H1 (cell line): ENCODE results near the gene MAPRE2. TPM values are rescaled to one million over a fixed set of nuclear protein-coding genes. Genes with fewer than 3 reads are reported as not detected.

Source experiments
- CTCF ChIA-PET: fragments of 300-600 bp; sonication (Branson Sonifier 250); formaldehyde crosslinking; loops from one replicate; lab custom pipeline; 2021; ENCODE audit not compliant: partially characterized antibody; lab: Charles Lee
- POLR2A ChIA-PET: fragments of 300-600 bp; sonication (Branson Sonifier 250); formaldehyde crosslinking; loops from one replicate; lab custom pipeline; 2021; ENCODE audit warnings: inconsistent platforms; ENCODE audit not compliant: partially characterized antibody; lab: Charles Lee
- DNase-seq, 2 experiments: peaks; one replicate each; pipeline versions ENCODE4 v3.0.0 to v3.0.0-alpha.2; 2010 to 2022; ENCODE audit warnings: low spot score in 2 of 2, low read depth in 1 of 2, mixed read lengths in 1 of 2
- FAIRE-seq: peaks from 2 replicates; lab custom pipeline; 2011; peaks lifted over from hg19 to GRCh38; lab: Jason Lieb, UNC
- H2AFZ ChIP-seq: 2 replicates; pipeline ENCODE4 v1.8.1; 2012; ENCODE audit warnings: low read length, inconsistent platforms
- H2AK5ac ChIP-seq: 2 replicates; pipeline ENCODE4 v1.6.1; 2013; ENCODE audit warnings: low read depth, low read length
- H2BK120ac ChIP-seq: replicated peaks from 2 replicates; pipeline ENCODE3; 2013; ENCODE audit warnings: low read depth, low read length, inconsistent platforms
- H2BK12ac ChIP-seq: 2 replicates; pipeline ENCODE4 v1.6.1; 2013; ENCODE audit warnings: low read depth, low read length
- H2BK15ac ChIP-seq: 2 replicates; pipeline ENCODE4 v1.6.1; 2013; ENCODE audit warnings: low read length
- H2BK20ac ChIP-seq: 2 replicates; pipeline ENCODE4 v1.6.1; 2013; ENCODE audit warnings: low read length
- H2BK5ac ChIP-seq: 2 replicates; pipeline ENCODE4 v1.6.1; 2013; ENCODE audit warnings: low read depth, low read length
- H3K14ac ChIP-seq: 2 replicates; pipeline ENCODE4 v1.6.1; 2013; ENCODE audit warnings: inconsistent platforms; ENCODE audit not compliant: insufficient read length
- H3K18ac ChIP-seq: 2 replicates; pipeline ENCODE4 v1.6.1; 2013; ENCODE audit warnings: low read length; ENCODE audit errors: extremely low read depth
- H3K23ac ChIP-seq: 2 replicates; pipeline ENCODE4 v1.6.1; 2013; ENCODE audit warnings: inconsistent platforms; ENCODE audit not compliant: insufficient read length
- H3K23me2 ChIP-seq: 2 replicates; pipeline ENCODE4 v1.6.1; 2013; ENCODE audit warnings: low read depth, low read length
- H3K27ac ChIP-seq: 2 replicates; pipeline ENCODE4 v1.6.1; 2011; ENCODE audit warnings: low read depth, low read length, inconsistent platforms
- H3K27me3 ChIP-seq, 4 experiments: replicated peaks in 1 of 4; 1 replicate in 1 of 4; 2 replicates in 3 of 4; pipeline versions ENCODE4 v1.6.1 to v1.8.1; 2011 to 2013; ENCODE audit warnings: low read length in 3 of 4, mild to moderate bottlenecking in 3 of 4, inconsistent platforms in 2 of 4, mixed read lengths in 2 of 4, moderate library complexity in 1 of 4; ENCODE audit not compliant: control insufficient read depth in 3 of 4, insufficient read depth in 3 of 4; ENCODE audit errors: extremely low read depth in 1 of 4
- H3K36me3 ChIP-seq, 4 experiments: 2 replicates each; pipeline versions ENCODE4 v1.6.1 to v1.8.1; 2011 to 2013; ENCODE audit warnings: mild to moderate bottlenecking in 4 of 4, low read length in 3 of 4, moderate library complexity in 2 of 4, control low read depth in 1 of 4, inconsistent platforms in 1 of 4; ENCODE audit not compliant: insufficient read depth in 4 of 4, control insufficient read depth in 2 of 4
- H3K4ac ChIP-seq: replicated peaks from 2 replicates; pipeline ENCODE3; 2013; ENCODE audit warnings: low read length, low read depth, mixed read lengths, inconsistent platforms; ENCODE audit not compliant: insufficient read length
- H3K4me1 ChIP-seq, 4 experiments: replicated peaks in 1 of 4; 1 replicate in 1 of 4; 2 replicates in 3 of 4; pipeline versions ENCODE4 v1.6.1 to v1.8.1; 2011 to 2013; ENCODE audit warnings: low read length in 3 of 4, inconsistent platforms in 2 of 4, mixed read lengths in 1 of 4; ENCODE audit not compliant: insufficient read depth in 4 of 4, control insufficient read depth in 3 of 4
- H3K4me2 ChIP-seq, 2 experiments: 2 replicates each; pipeline versions ENCODE4 v1.6.1 to v1.8.1; 2011 to 2013; ENCODE audit warnings: low read depth in 2 of 2, low read length in 2 of 2, control low read depth in 1 of 2, inconsistent platforms in 1 of 2, mild to moderate bottlenecking in 1 of 2; ENCODE audit not compliant: insufficient read depth in 1 of 2
- H3K4me3 ChIP-seq, 4 experiments: fragments of 200-600, 300-600 bp in 1 of 4; sonication (generic), shearing (Covaris generic), sonication (Bioruptor Twin) in 1 of 4; 2 replicates each; pipeline versions ENCODE4 v1.5.1 to v1.8.1; 2011 to 2016; ENCODE audit warnings: low read length in 4 of 4, low read depth in 3 of 4, control low read depth in 2 of 4, inconsistent platforms in 2 of 4, mild to moderate bottlenecking in 2 of 4, mixed read lengths in 1 of 4, moderate library complexity in 1 of 4; ENCODE audit not compliant: insufficient read depth in 2 of 4; ENCODE audit errors: extremely low read depth in 1 of 4
- H3K56ac ChIP-seq: replicated peaks from 2 replicates; pipeline ENCODE3; 2013; ENCODE audit warnings: low read depth, mild to moderate bottlenecking, mixed read lengths, low read length, inconsistent platforms; ENCODE audit not compliant: insufficient read length
- H3K79me1 ChIP-seq: 2 replicates; pipeline ENCODE4 v1.6.1; 2013; ENCODE audit warnings: low read depth, low read length, control low read depth
- H3K79me2 ChIP-seq, 2 experiments: 2 replicates each; pipeline versions ENCODE4 v1.6.1 to v1.8.1; 2012 to 2013; ENCODE audit warnings: low read length in 2 of 2, mild to moderate bottlenecking in 2 of 2, inconsistent platforms in 1 of 2; ENCODE audit not compliant: insufficient read depth in 2 of 2, control insufficient read depth in 1 of 2
- H3K9ac ChIP-seq, 4 experiments: replicated peaks in 1 of 4; 1 replicate in 1 of 4; 2 replicates in 3 of 4; pipeline versions ENCODE4 v1.6.1 to v1.8.1; 2011 to 2013; ENCODE audit warnings: low read depth in 3 of 4, low read length in 3 of 4, control low read depth in 2 of 4, mild to moderate bottlenecking in 2 of 4, moderate library complexity in 2 of 4, inconsistent platforms in 1 of 4; ENCODE audit errors: extremely low read depth in 1 of 4
- H3K9me3 ChIP-seq, 2 experiments: 2 replicates each; pipeline versions ENCODE4 v1.6.1 to v1.8.1; 2012 to 2013; ENCODE audit warnings: mild to moderate bottlenecking in 2 of 2, moderate library complexity in 2 of 2, control low read depth in 1 of 2, inconsistent platforms in 1 of 2, low read depth in 1 of 2, low read length in 1 of 2, mixed read lengths in 1 of 2; ENCODE audit not compliant: insufficient read depth in 2 of 2
- H4K20me1 ChIP-seq, 2 experiments: replicated peaks in 1 of 2; 2 replicates each; pipeline versions ENCODE3 to v1.8.1; 2011 to 2013; ENCODE audit warnings: inconsistent platforms in 2 of 2, low read length in 2 of 2, mild to moderate bottlenecking in 1 of 2; ENCODE audit not compliant: insufficient read depth in 2 of 2, control insufficient read depth in 1 of 2
- H4K5ac ChIP-seq: 2 replicates; pipeline ENCODE4 v1.6.1; 2013; ENCODE audit warnings: low read length, low read depth, mixed read lengths, inconsistent platforms; ENCODE audit not compliant: insufficient read length
- H4K8ac ChIP-seq: 2 replicates; pipeline ENCODE4 v1.8.0; 2013; ENCODE audit warnings: mild to moderate bottlenecking, moderate library complexity, low read length, inconsistent platforms; ENCODE audit not compliant: insufficient read depth; ENCODE audit errors: extremely low read depth
- H4K91ac ChIP-seq: replicated peaks from 2 replicates; pipeline ENCODE3; 2013; ENCODE audit warnings: low read length, mixed read lengths, inconsistent platforms; ENCODE audit not compliant: insufficient read length
- CREB1 ChIP-seq: IDR thresholded peaks from 2 replicates; pipeline ENCODE4 v1.6.1; 2012; ENCODE audit warnings: inconsistent platforms
- CTBP2 ChIP-seq: IDR thresholded peaks from 2 replicates; pipeline ENCODE4 v1.7.0; 2011; ENCODE audit warnings: borderline replicate concordance, mild to moderate bottlenecking, moderate library complexity, mixed read lengths, low read length; ENCODE audit not compliant: insufficient read depth, insufficient read length
- EZH2 ChIP-seq: fragments of 200-600 bp; sonication (generic); IDR thresholded peaks from 2 replicates; pipeline ENCODE4 v1.7.1; 2012; ENCODE audit warnings: low read depth, mild to moderate bottlenecking, moderate library complexity, low read length, inconsistent platforms; ENCODE audit not compliant: severe bottlenecking
- JUN ChIP-seq: IDR thresholded peaks from 2 replicates; pipeline ENCODE4 v1.6.1; 2011; ENCODE audit warnings: low read depth, mild to moderate bottlenecking, improper control_type of control experiment, low read length
- MAFK ChIP-seq: IDR thresholded peaks from 2 replicates; pipeline ENCODE4 v1.6.1; 2012; ENCODE audit warnings: low read depth, mild to moderate bottlenecking, improper control_type of control experiment, low read length
- NRF1 ChIP-seq: IDR thresholded peaks from 2 replicates; pipeline ENCODE4 v1.6.1; 2011; ENCODE audit warnings: mild to moderate bottlenecking, low read depth, low read length, improper control_type of control experiment
- RBBP5 ChIP-seq: IDR thresholded peaks from 2 replicates; pipeline ENCODE4 v1.7.1; 2012; ENCODE audit warnings: low read depth, mild to moderate bottlenecking, inconsistent platforms, low read length, moderate library complexity, borderline replicate concordance
- RNF2 ChIP-seq: fragments of 200-900, 300-1000 bp; sonication (generic); IDR thresholded peaks from 2 replicates; pipeline ENCODE4 v1.7.1; 2016; ENCODE audit warnings: borderline replicate concordance, low read depth, mild to moderate bottlenecking, antibody characterized with exemption, low read length; ENCODE audit not compliant: poor library complexity, severe bottlenecking; ENCODE audit errors: missing control alignments
- RXRA ChIP-seq: IDR thresholded peaks from 2 replicates; pipeline ENCODE4 v1.6.1; 2011; ENCODE audit warnings: low read depth, mild to moderate bottlenecking, low read length, moderate library complexity; ENCODE audit not compliant: insufficient read depth
- SAP30 ChIP-seq: fragments of 300-600 bp; sonication (generic); IDR thresholded peaks from 2 replicates; pipeline ENCODE4 v1.7.1; 2012; ENCODE audit warnings: low read length, moderate library complexity, mild to moderate bottlenecking, inconsistent platforms; ENCODE audit not compliant: insufficient read depth, insufficient replicate concordance
- SP4 ChIP-seq: IDR thresholded peaks from 2 replicates; pipeline ENCODE4 v1.6.1; 2012; ENCODE audit warnings: low read length, inconsistent platforms
- TEAD4 ChIP-seq: IDR thresholded peaks from 2 replicates; pipeline ENCODE4 v1.6.1; 2012; ENCODE audit warnings: low read depth, low read length, inconsistent platforms, mixed read lengths
- YY1 ChIP-seq: IDR thresholded peaks from 2 replicates; pipeline ENCODE4 v1.6.1; 2011; ENCODE audit warnings: low read depth, mild to moderate bottlenecking, low read length
- WGBS, 2 experiments: shearing (Covaris generic) in 1 of 2; methylation state at CpG; one replicate each; pipeline versions ENCODE4 v1.1.6 to v1.1.7; 2013 to 2015; ENCODE audit warnings: low lambda C conversion rate in 2 of 2, mixed read lengths in 2 of 2, inconsistent platforms in 1 of 2, low coverage in 1 of 2, missing lambda C conversion rate in 1 of 2; ENCODE audit not compliant: insufficient replicate concordance in 2 of 2, insufficient coverage in 1 of 2, insufficient read length in 1 of 2; ENCODE audit errors: extremely low coverage in 1 of 2, missing lambda C conversion rate in 1 of 2; 5-methylcytosine and 5-hydroxymethylcytosine counted together
- polyA plus RNA-seq, 7 experiments: library from polyadenylated mRNA; depleted of rRNA in 3 of 7; stranded (reverse) in 5 of 7; unstranded in 2 of 7; fragments of >200 nt in 5 of 7; fragments of 200-250 nt in 2 of 7; gene quantifications; 1 replicate in 5 of 7; 2 replicates in 1 of 7; 4 replicates in 1 of 7; pipeline versions ENCODE4 v1.2.1 to v1.2.3, GENCODE V29; 2011 to 2013; ENCODE audit warnings: missing spikeins in 2 of 7, mixed read lengths in 2 of 7
- total RNA-seq: library from RNA; stranded (reverse); fragmentation: NEBNext Ultra II Directional; extraction: Animal tissue kit (Norgen Biotek cat#: 25700); gene quantifications from 2 replicates; pipeline ENCODE4 v1.2.1, GENCODE V29; 2021
- TF ChIP-seq, protein P1 (sequence below): IDR thresholded peaks from 2 replicates; pipeline ENCODE4 v1.6.1; 2011; ENCODE audit warnings: low read depth, mild to moderate bottlenecking, low read length; ENCODE audit not compliant: insufficient read depth

Gene MAPRE2
- total and polyA plus RNA-seq, 2 of the 8 experiments (the other 6 are each of a cell fraction or from before 2014, with no cell fraction given): 32.6 to 33.1 TPM

DNA sequence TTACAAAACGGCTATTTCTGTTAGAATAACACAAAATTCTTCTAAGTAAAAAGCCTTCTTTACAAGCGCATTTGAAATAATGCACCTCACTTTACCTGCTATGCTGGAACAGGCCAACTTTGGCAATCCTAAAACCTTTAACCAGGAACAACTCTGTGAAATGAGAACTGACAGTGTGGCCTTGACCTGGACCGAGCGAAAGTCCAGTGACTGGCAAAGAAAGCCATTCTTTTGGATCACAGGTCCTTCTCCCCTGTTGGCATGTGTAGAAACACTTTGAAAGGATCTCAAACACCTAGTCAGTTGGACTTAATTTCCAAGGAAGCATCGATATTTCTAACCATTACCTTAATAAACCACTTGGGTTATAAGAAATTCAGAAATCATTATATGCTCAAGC, 21.2 kb downstream of the MAPRE2 start:
- Histone ChIP-seq H3K18ac (no peak overlapping the region), H4K5ac (no peak overlapping the region), H3K4me2 (no peak overlapping the region), H3K4me1 (peaks cover 0 to 6% (median 6%) of the 10 kb centered on the region in 4 experiments; a peak in 4 of 7 replicates), H2BK20ac (no peak overlapping the region), H2BK120ac (no peak overlapping the region), H3K79me1 (no peaks in the 10 kb centered on the region; the same call in 1 of the 2 replicates), H2BK12ac (no peak overlapping the region), H3K23ac (no peak overlapping the region), H3K9ac (no peak overlapping the region), H2AK5ac (no peak overlapping the region), H3K36me3 (no peaks in the 10 kb centered on the region), H3K56ac (no peak overlapping the region), H3K79me2 (peaks cover 0 to 21% of the 10 kb centered on the region in 2 experiments; a peak in 2 of 4 replicates), H3K27ac (no peak overlapping the region), H3K14ac (no peak overlapping the region), H4K20me1 (no peaks in the 10 kb centered on the region), H3K9me3 (no peaks in the 10 kb centered on the region), H4K91ac (no peak overlapping the region), H3K4me3 (no peak overlapping the region), H3K4ac (no peak overlapping the region), H2BK5ac (no peak overlapping the region), H3K27me3 (no peaks in the 10 kb centered on the region), H2BK15ac (no peak overlapping the region), H2AFZ (no peak overlapping the region), H3K23me2 (no peaks in the 10 kb centered on the region; the same call in 1 of the 2 replicates), H4K8ac (no peak overlapping the region)
- 92% methylated on average over 5 of the region's 5 CpGs; no CpG with 5 or more reads in 1 of the 2 experiments for WGBS, 2 experiments
- no peak for FAIRE-seq
- CTCF ChIA-PET: no interaction called here
- POLR2A ChIA-PET: no interaction called here
- no peak for DNase-seq
- TF ChIP-seq YY1: no peak
- TF ChIP-seq EZH2: no peak
- no peak for TF ChIP-seq NRF1
- TF ChIP-seq SAP30: no peak
- TF ChIP-seq JUN: no peak
- TF ChIP-seq RBBP5: no peak
- TF ChIP-seq TEAD4: no peak
- no peak for TF ChIP-seq MAFK
- TF ChIP-seq SP4: no peak
- TF ChIP-seq RNF2: no peak
- no peak for TF ChIP-seq RXRA
- TF ChIP-seq, protein P1, sequence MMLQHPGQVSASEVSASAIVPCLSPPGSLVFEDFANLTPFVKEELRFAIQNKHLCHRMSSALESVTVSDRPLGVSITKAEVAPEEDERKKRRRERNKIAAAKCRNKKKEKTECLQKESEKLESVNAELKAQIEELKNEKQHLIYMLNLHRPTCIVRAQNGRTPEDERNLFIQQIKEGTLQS: no peak
- TF ChIP-seq CTBP2: no peak
- TF ChIP-seq CREB1: no peak
